ENCODE results near the gene BTNL3. TPM values are rescaled to one million over a fixed set of nuclear protein-coding genes. Genes with fewer than 3 reads are reported as not detected.

The BTNL3 gene, protein sequence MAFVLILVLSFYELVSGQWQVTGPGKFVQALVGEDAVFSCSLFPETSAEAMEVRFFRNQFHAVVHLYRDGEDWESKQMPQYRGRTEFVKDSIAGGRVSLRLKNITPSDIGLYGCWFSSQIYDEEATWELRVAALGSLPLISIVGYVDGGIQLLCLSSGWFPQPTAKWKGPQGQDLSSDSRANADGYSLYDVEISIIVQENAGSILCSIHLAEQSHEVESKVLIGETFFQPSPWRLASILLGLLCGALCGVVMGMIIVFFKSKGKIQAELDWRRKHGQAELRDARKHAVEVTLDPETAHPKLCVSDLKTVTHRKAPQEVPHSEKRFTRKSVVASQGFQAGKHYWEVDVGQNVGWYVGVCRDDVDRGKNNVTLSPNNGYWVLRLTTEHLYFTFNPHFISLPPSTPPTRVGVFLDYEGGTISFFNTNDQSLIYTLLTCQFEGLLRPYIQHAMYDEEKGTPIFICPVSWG
- total RNA-seq: not detected in 2 replicates

DNA sequence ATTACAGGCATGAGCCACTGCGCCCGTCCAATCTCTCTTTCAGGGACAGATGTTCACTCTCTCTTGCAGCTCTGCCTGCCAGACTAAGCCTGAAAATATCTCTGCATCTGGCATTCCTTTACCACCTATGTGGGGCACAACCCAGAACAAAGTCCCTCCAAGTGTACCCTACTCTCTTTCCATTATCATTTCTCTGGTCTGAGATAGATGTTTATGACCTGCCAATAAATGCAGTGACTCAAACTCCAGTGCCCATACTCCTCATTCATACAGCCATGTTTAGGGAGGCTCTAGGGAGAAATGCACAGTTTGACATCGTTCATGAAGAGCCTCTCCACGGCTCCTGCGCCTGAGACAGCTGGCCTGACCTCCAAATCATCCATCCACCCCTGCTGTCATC, at the start of gene BTNL3:
BTNL3 (plus strand) TSS at position 255 of the 400 bp plus-strand sequence. CDS start 183 bp downstream, outside the sequence.

DNA sequence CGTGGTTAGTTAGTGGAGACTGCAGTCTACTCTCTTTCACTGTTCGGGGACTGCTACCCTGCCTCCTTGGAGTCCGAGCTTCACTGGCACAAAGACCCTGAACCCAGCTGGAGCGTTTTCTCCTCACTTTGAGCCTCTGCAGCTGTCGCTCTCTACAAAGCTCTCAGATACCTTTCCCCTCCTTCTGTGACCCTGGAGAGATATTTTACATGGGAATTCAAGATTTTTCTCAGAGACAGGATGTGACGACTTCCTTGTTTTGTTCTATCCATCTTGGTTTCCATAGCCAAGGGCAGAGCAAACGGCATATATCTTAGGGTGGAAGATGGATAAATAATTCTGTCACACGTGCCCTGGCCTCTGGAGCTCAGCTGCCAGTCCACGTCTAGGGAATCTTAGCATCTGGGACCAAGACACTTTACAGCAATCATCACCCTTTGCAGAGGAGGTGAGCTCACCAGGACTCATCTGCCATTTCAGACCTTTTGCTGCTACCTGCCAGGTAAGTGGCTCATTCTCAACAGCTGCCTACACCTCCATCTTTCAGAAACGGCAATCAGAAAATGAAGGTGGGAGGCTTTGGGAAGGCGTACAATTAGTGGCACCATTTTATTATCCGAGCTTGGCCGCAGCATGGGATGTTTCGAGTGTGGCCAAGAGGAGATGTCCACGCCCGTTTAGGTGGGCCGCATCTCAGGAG, 51.4 kb downstream of the BTNL3 start, which contains the start of gene BTNL9:
BTNL9 (plus strand) TSS at position 336 of the 700 bp plus-strand sequence. CDS start 5,224 bp downstream, outside the sequence.

Other genes starting within 250 kb of the BTNL3 start
- not detected in 2 replicates for gene OR2Y1, start 248.8 kb upstream of the BTNL3 start, total RNA-seq
- 105 and 107 TPM in 2 replicates for gene MGAT1, start 186.0 kb upstream of the BTNL3 start, total RNA-seq
- 11.3 and 12.5 TPM in 2 replicates for gene ZFP62, start 127.6 kb upstream of the BTNL3 start, total RNA-seq
- gene BTNL8, start 89.7 kb upstream of the BTNL3 start, total RNA-seq: not detected in 2 replicates
- not detected in 2 replicates for gene BTNL9, start 51.4 kb downstream of the BTNL3 start, total RNA-seq
- gene OR2V1, start 142.3 kb downstream of the BTNL3 start, total RNA-seq: not detected in 2 replicates
- gene OR2V2, start 158.7 kb downstream of the BTNL3 start, total RNA-seq: not detected in 2 replicates
- 5.5 and 7.6 TPM in 2 replicates for gene TRIM7, start 216.3 kb downstream of the BTNL3 start, total RNA-seq
- 12.1 and 12.2 TPM in 2 replicates for gene TRIM41, start 234.4 kb downstream of the BTNL3 start, total RNA-seq

All from bronchus fibroblast of lung (primary cell).